ENCODE data around the gene CANT1. TPM values are rescaled to one million over a fixed set of nuclear protein-coding genes. Genes with fewer than 3 reads are reported as not detected.

The CANT1 gene
- total and polyA plus RNA-seq, 2 of the 13 experiments (the other 11 are each of a cell fraction or from before 2014, with no cell fraction given), result 34.1 to 42.1 TPM

DNA sequence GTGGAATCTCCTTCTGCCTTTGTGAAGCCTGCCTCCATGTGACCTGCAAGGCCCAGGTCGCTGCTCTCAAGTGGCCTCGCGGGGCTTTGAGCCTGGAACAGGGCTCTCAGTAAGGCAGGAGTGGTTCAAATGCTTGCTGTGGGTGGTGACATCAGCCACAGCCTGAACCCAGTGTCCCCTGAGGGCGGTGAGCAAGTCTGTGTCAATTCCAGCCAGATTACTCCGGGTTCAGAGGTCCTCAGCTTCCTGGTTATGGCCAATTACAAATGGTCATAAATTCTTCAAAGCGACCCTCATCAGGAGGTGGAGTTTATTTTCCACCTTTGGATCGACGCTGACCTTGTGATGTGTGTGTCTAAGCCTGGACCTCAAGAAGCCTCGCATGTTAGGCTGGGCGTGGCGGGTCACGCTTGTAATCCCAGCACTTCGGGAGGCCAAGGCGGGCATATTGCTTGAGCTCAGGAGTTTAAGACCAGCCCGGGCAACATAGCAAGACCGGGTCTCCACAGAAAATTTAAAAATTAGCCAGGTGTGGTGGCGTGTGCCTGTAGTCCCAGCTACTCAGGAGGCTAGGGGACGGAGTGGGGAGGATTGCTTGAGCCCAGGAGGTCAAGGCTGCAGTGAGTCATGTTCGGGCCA, 47.1 kb downstream of the CANT1 start (continued):
- TF ChIP-seq TOPORS (CRISPR knock-in tag; IDR thresholded peaks at IDR 0.05), result peak; percentile 87; the same call in 1 of the 2 replicates
- TF ChIP-seq ZNF891 (CRISPR knock-in tag; IDR thresholded peaks at IDR 0.05), result peak; percentile 14; the same call in 1 of the 2 replicates
- 0 out of 2 replicates have a peak, but pooled peaks have one; percentile 27 for TF ChIP-seq STAG1 (CRISPR knock-in tag; IDR thresholded peaks at IDR 0.05)
- TF ChIP-seq SNRNP70 (IDR thresholded peaks at IDR 0.05; ENCODE audit: low read depth, low read length), result no peak
- TF ChIP-seq ZMYM2 (CRISPR knock-in tag; IDR thresholded peaks at IDR 0.05), result peak; percentile 91
- no peak for TF ChIP-seq ZNF12 (CRISPR knock-in tag; IDR thresholded peaks at IDR 0.05)
- TF ChIP-seq ZNF264 (CRISPR knock-in tag; IDR thresholded peaks at IDR 0.05), result peak; percentile 78; the same call in 1 of the 2 replicates
- peak; percentile 33; the same call in 1 of the 2 replicates for TF ChIP-seq ZNF629 (CRISPR knock-in tag; conservative IDR thresholded peaks at IDR 0.05)
- TF ChIP-seq ZNF225 (CRISPR knock-in tag; IDR thresholded peaks at IDR 0.05), result 0 out of 2 replicates have a peak, but pooled peaks have one; percentile 26
- no peak for TF ChIP-seq GABPA (IDR thresholded peaks at IDR 0.05; ENCODE audit: low read depth, low read length)
- TF ChIP-seq GABPA (CRISPR knock-in tag; IDR thresholded peaks at IDR 0.05; ENCODE audit: low read depth), result peak; percentile 51
- peak; percentile 69; the same call in 1 of the 2 replicates for TF ChIP-seq FOSL1 (CRISPR knock-in tag; IDR thresholded peaks at IDR 0.05; ENCODE audit: borderline replicate concordance)
- TF ChIP-seq ZBTB38 (CRISPR knock-in tag; IDR thresholded peaks at IDR 0.05), result peak; percentile 6; the same call in 1 of the 2 replicates
- TF ChIP-seq WIZ (CRISPR knock-in tag; IDR thresholded peaks at IDR 0.05), result no peak
- TF ChIP-seq MBD4 (IDR thresholded peaks at IDR 0.05; ENCODE audit: borderline replicate concordance, low read length), result no peak
- 0 out of 2 replicates have a peak, but pooled peaks have one; percentile 39 for TF ChIP-seq TRIM24 (CRISPR knock-in tag; IDR thresholded peaks at IDR 0.05)
- peak; percentile 30; the same call in 1 of the 2 replicates for TF ChIP-seq NR1H2 (CRISPR knock-in tag; IDR thresholded peaks at IDR 0.05; ENCODE audit: borderline replicate concordance, low read depth)
- TF ChIP-seq NCOR1 (IDR thresholded peaks at IDR 0.05; ENCODE audit: borderline replicate concordance, low read length), result peak; percentile 96
- peak; percentile 85 for TF ChIP-seq RARA (CRISPR knock-in tag; IDR thresholded peaks at IDR 0.05)
- peak; percentile 82 for TF ChIP-seq CEBPG (CRISPR knock-in tag; IDR thresholded peaks at IDR 0.05)
- TF ChIP-seq ZBTB7A (CRISPR knock-in tag; IDR thresholded peaks at IDR 0.05), result peak; percentile 79; the same call in 1 of the 2 replicates
- no peak for TF ChIP-seq ZNF513 (CRISPR knock-in tag; conservative IDR thresholded peaks at IDR 0.05)
- TF ChIP-seq RELA (CRISPR knock-in tag; IDR thresholded peaks at IDR 0.05), result 0 out of 2 replicates have a peak, but pooled peaks have one; percentile 13
- no peak for TF ChIP-seq FOXP1 (IDR thresholded peaks at IDR 0.05)
- TF ChIP-seq FOXP1 (CRISPR knock-in tag; IDR thresholded peaks at IDR 0.05), result peak; percentile 71
- TF ChIP-seq MTF1 (CRISPR knock-in tag; IDR thresholded peaks at IDR 0.05), result no peak
- peak; percentile 83 for TF ChIP-seq CREM (IDR thresholded peaks at IDR 0.05)
- TF ChIP-seq CREM (CRISPR knock-in tag; IDR thresholded peaks at IDR 0.05), result no peak
- peak; percentile 80 for TF ChIP-seq TEAD3 (CRISPR knock-in tag; optimal IDR thresholded peaks at IDR 0.05; ENCODE audit: borderline replicate concordance)
- no peak for TF ChIP-seq ZNF251 (CRISPR knock-in tag; IDR thresholded peaks at IDR 0.05)
- peak; percentile 73; the same call in 1 of the 2 replicates for TF ChIP-seq KAT8 (CRISPR knock-in tag; IDR thresholded peaks at IDR 0.05)
- TF ChIP-seq MEIS2 (CRISPR knock-in tag; IDR thresholded peaks at IDR 0.05), result peak; percentile 51; the same call in 1 of the 2 replicates
- TF ChIP-seq PHF8 (CRISPR knock-in tag; IDR thresholded peaks at IDR 0.05), result peak; percentile 19; the same call in 1 of the 2 replicates
- peak; percentile 42 for TF ChIP-seq HIVEP1 (CRISPR knock-in tag; IDR thresholded peaks at IDR 0.05)
- no peak for TF ChIP-seq PLRG1 (conservative IDR thresholded peaks at IDR 0.05)
- peak; percentile 10; the same call in 1 of the 2 replicates for TF ChIP-seq FOXK2 (IDR thresholded peaks at IDR 0.05)
- peak; percentile 63 for TF ChIP-seq JUNB (CRISPR knock-in tag; IDR thresholded peaks at IDR 0.05; ENCODE audit: borderline replicate concordance)
